WTC11 (cell line): ENCODE data around the gene PSKH1. TPM values are rescaled to one million over a fixed set of nuclear protein-coding genes. Genes with fewer than 3 reads are reported as not detected.

Experiments used
- ATAC-seq: fragments of 200-7000 bp; cut with Tn5 transposase; 2 replicates; pipeline ENCODE4 v1.10.0; 2021; ENCODE audit warnings: mild to moderate bottlenecking, moderate library complexity
- CTCF ChIA-PET: fragments of 300-600 bp; sonication (Branson Sonifier 250); formaldehyde crosslinking; loops from one replicate; lab custom pipeline; 2021; ENCODE audit warnings: antibody characterized with exemption; lab: Charles Lee
- POLR2A ChIA-PET: fragments of 350-600 bp; sonication (Branson Sonifier 250); formaldehyde crosslinking; loops from one replicate; lab custom pipeline; 2021; ENCODE audit warnings: antibody characterized with exemption; lab: Charles Lee
- DNase-seq: peaks from one replicate; pipeline ENCODE4 v3.0.0; 2021; ENCODE audit warnings: low spot score
- H3K27ac Mint-ChIP-seq: 2 replicates; pipeline ENCODE4 v1.8.0; 2021; ENCODE audit warnings: mixed read lengths
- H3K27me3 Mint-ChIP-seq: 2 replicates; pipeline ENCODE4 v1.8.0; 2021; ENCODE audit warnings: low read depth, mild to moderate bottlenecking, moderate library complexity, mixed read lengths
- H3K36me3 Mint-ChIP-seq: 2 replicates; pipeline ENCODE4 v1.8.0; 2021; ENCODE audit warnings: mixed read lengths
- H3K4me1 Mint-ChIP-seq: 2 replicates; pipeline ENCODE4 v1.8.0; 2022; ENCODE audit warnings: mixed read lengths
- H3K4me3 Mint-ChIP-seq: 2 replicates; pipeline ENCODE4 v1.8.0; 2021; ENCODE audit warnings: mild to moderate bottlenecking, moderate library complexity, mixed read lengths
- H3K9me3 Mint-ChIP-seq: 2 replicates; pipeline ENCODE4 v1.8.0; 2021; ENCODE audit warnings: mixed read lengths
- ETV6 ChIP-seq: sonication (generic); formaldehyde crosslinking; IDR thresholded peaks from 2 replicates; pipeline ENCODE4 v1.8.1; 2022; ENCODE audit warnings: mild to moderate bottlenecking, missing genetic modification reagents
- GTF2I ChIP-seq: fragments of 250-450 bp; sonication (Bioruptor Pico); conservative IDR thresholded peaks from 2 replicates; pipeline ENCODE4 v1.4.0; 2021; ENCODE audit warnings: mild to moderate bottlenecking
- HMGA2 ChIP-seq: fragments of 250-450 bp; sonication (Bioruptor Pico); IDR thresholded peaks from 2 replicates; pipeline ENCODE4 v1.4.0; 2021; ENCODE audit warnings: mild to moderate bottlenecking, moderate library complexity
- MXD4 ChIP-seq: fragments of 250-450 bp; sonication (Bioruptor Pico); IDR thresholded peaks from 2 replicates; pipeline ENCODE4 v1.8.0; 2021; ENCODE audit warnings: mild to moderate bottlenecking, moderate library complexity, borderline replicate concordance
- PRRX2 ChIP-seq: fragments of 250-450 bp; sonication (Bioruptor Pico); IDR thresholded peaks from 2 replicates; pipeline ENCODE4 v1.8.0; 2021; ENCODE audit warnings: mild to moderate bottlenecking
- SMAD3 ChIP-seq: sonication (generic); formaldehyde crosslinking; IDR thresholded peaks from 2 replicates; pipeline ENCODE4 v1.8.0; 2022; ENCODE audit warnings: missing genetic modification reagents, mild to moderate bottlenecking, borderline replicate concordance
- TP53 ChIP-seq: sonication (generic); formaldehyde crosslinking; IDR thresholded peaks from 2 replicates; pipeline ENCODE4 v1.8.1; 2023; ENCODE audit warnings: mild to moderate bottlenecking, missing genetic modification reagents
- ZNF121 ChIP-seq: sonication (generic); formaldehyde crosslinking; IDR thresholded peaks from 2 replicates; pipeline ENCODE4 v1.8.0; 2023; ENCODE audit warnings: missing genetic modification reagents
- ZNF317 ChIP-seq: sonication (generic); formaldehyde crosslinking; IDR thresholded peaks from 2 replicates; pipeline ENCODE4 v1.8.1; 2023; ENCODE audit warnings: low read depth, mild to moderate bottlenecking, moderate library complexity, missing genetic modification reagents, borderline replicate concordance
- total RNA-seq: library from RNA; stranded (reverse); gene quantifications from 3 replicates; pipeline ENCODE4 v1.2.3, GENCODE V29; 2021
- TF ChIP-seq, protein P1 (sequence below): sonication (generic); formaldehyde crosslinking; IDR thresholded peaks from 2 replicates; pipeline ENCODE4 v1.8.0; 2022; ENCODE audit warnings: mild to moderate bottlenecking, missing genetic modification reagents
- TF ChIP-seq, protein P2 (sequence below): sonication (generic); formaldehyde crosslinking; IDR thresholded peaks from 2 replicates; pipeline ENCODE4 v1.8.0; 2022; ENCODE audit warnings: mild to moderate bottlenecking, missing genetic modification reagents
- TF ChIP-seq, protein P3 (sequence below): fragments of 200-600 bp; IDR thresholded peaks from 2 replicates; pipeline ENCODE4 v1.8.0; 2022; ENCODE audit warnings: antibody characterized with exemption
- TF ChIP-seq, protein P4 (sequence below): fragments of 250-450 bp; sonication (Bioruptor Pico); IDR thresholded peaks from 2 replicates; pipeline ENCODE4 v1.9.0; 2021; ENCODE audit warnings: mild to moderate bottlenecking, borderline replicate concordance
- TF ChIP-seq, protein P5 (sequence below): sonication (generic); formaldehyde crosslinking; IDR thresholded peaks from 2 replicates; pipeline ENCODE4 v1.8.1; 2023; ENCODE audit warnings: mild to moderate bottlenecking, missing genetic modification reagents, moderate library complexity
- TF ChIP-seq, protein P6 (sequence below): sonication (generic); formaldehyde crosslinking; IDR thresholded peaks from 2 replicates; pipeline ENCODE4 v1.8.1; 2022; ENCODE audit warnings: missing genetic modification reagents, borderline replicate concordance
- TF ChIP-seq, protein P7 (sequence below): fragments of 250-450 bp; sonication (Bioruptor Pico); IDR thresholded peaks from 2 replicates; pipeline ENCODE4 v1.9.0; 2021; ENCODE audit warnings: mild to moderate bottlenecking

Gene PSKH1
- total RNA-seq, 1 experiment from 2014 or later, result 32.6 TPM

DNA sequence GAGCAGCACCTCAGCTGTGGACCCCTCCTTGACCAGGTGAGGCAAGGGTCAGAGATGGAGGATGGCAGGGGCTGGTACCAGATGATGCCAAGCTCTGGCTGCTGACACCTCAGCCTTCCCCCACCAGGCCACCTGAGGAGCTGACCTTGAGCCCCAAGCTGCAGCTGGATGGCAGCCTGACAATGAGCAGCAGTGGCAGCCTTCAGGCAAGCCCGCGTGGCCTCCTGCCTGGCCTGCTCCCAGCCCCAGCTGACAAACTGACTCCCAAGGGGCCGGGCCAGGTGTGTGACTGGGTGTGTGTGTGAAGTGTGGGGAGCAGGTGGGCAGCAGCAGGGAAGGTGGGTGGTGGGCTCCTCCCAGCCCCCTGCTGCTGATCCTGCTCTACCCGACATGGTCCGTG, 13.1 kb upstream of the PSKH1 start:
- no peaks in the 10 kb centered on the region for H3K27me3 Mint-ChIP-seq
- H3K9me3 Mint-ChIP-seq, result no peaks in the 10 kb centered on the region
- peaks cover 57% of the 10 kb centered on the region for H3K36me3 Mint-ChIP-seq
- no peak overlapping the region for H3K27ac Mint-ChIP-seq
- H3K4me1 Mint-ChIP-seq, result peaks cover 8% of the 10 kb centered on the region
- ATAC-seq (no peak), DNase-seq (no peak)
- no peak overlapping the region for H3K4me3 Mint-ChIP-seq
- CTCF ChIA-PET, result no interaction called here
- POLR2A ChIA-PET, result no interaction called here
- TF ChIP-seq, protein P1, sequence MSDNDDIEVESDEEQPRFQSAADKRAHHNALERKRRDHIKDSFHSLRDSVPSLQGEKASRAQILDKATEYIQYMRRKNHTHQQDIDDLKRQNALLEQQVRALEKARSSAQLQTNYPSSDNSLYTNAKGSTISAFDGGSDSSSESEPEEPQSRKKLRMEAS (CRISPR knock-in tag), result no peak
- TF ChIP-seq, protein P2, sequence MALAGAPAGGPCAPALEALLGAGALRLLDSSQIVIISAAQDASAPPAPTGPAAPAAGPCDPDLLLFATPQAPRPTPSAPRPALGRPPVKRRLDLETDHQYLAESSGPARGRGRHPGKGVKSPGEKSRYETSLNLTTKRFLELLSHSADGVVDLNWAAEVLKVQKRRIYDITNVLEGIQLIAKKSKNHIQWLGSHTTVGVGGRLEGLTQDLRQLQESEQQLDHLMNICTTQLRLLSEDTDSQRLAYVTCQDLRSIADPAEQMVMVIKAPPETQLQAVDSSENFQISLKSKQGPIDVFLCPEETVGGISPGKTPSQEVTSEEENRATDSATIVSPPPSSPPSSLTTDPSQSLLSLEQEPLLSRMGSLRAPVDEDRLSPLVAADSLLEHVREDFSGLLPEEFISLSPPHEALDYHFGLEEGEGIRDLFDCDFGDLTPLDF (CRISPR knock-in tag), result no peak
- TF ChIP-seq MXD4 (CRISPR knock-in tag) (no peak), ZNF121 (CRISPR knock-in tag) (no peak), TP53 (CRISPR knock-in tag) (no peak), SMAD3 (CRISPR knock-in tag) (no peak), GTF2I (no peak), HMGA2 (CRISPR knock-in tag) (no peak), PRRX2 (CRISPR knock-in tag) (no peak), ZNF317 (CRISPR knock-in tag) (no peak), ETV6 (CRISPR knock-in tag) (no peak)
- TF ChIP-seq, protein P3, sequence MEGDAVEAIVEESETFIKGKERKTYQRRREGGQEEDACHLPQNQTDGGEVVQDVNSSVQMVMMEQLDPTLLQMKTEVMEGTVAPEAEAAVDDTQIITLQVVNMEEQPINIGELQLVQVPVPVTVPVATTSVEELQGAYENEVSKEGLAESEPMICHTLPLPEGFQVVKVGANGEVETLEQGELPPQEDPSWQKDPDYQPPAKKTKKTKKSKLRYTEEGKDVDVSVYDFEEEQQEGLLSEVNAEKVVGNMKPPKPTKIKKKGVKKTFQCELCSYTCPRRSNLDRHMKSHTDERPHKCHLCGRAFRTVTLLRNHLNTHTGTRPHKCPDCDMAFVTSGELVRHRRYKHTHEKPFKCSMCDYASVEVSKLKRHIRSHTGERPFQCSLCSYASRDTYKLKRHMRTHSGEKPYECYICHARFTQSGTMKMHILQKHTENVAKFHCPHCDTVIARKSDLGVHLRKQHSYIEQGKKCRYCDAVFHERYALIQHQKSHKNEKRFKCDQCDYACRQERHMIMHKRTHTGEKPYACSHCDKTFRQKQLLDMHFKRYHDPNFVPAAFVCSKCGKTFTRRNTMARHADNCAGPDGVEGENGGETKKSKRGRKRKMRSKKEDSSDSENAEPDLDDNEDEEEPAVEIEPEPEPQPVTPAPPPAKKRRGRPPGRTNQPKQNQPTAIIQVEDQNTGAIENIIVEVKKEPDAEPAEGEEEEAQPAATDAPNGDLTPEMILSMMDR, result no peak
- TF ChIP-seq, protein P4, sequence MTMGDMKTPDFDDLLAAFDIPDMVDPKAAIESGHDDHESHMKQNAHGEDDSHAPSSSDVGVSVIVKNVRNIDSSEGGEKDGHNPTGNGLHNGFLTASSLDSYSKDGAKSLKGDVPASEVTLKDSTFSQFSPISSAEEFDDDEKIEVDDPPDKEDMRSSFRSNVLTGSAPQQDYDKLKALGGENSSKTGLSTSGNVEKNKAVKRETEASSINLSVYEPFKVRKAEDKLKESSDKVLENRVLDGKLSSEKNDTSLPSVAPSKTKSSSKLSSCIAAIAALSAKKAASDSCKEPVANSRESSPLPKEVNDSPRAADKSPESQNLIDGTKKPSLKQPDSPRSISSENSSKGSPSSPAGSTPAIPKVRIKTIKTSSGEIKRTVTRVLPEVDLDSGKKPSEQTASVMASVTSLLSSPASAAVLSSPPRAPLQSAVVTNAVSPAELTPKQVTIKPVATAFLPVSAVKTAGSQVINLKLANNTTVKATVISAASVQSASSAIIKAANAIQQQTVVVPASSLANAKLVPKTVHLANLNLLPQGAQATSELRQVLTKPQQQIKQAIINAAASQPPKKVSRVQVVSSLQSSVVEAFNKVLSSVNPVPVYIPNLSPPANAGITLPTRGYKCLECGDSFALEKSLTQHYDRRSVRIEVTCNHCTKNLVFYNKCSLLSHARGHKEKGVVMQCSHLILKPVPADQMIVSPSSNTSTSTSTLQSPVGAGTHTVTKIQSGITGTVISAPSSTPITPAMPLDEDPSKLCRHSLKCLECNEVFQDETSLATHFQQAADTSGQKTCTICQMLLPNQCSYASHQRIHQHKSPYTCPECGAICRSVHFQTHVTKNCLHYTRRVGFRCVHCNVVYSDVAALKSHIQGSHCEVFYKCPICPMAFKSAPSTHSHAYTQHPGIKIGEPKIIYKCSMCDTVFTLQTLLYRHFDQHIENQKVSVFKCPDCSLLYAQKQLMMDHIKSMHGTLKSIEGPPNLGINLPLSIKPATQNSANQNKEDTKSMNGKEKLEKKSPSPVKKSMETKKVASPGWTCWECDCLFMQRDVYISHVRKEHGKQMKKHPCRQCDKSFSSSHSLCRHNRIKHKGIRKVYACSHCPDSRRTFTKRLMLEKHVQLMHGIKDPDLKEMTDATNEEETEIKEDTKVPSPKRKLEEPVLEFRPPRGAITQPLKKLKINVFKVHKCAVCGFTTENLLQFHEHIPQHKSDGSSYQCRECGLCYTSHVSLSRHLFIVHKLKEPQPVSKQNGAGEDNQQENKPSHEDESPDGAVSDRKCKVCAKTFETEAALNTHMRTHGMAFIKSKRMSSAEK (CRISPR knock-in tag), result no peak
- TF ChIP-seq, protein P5, sequence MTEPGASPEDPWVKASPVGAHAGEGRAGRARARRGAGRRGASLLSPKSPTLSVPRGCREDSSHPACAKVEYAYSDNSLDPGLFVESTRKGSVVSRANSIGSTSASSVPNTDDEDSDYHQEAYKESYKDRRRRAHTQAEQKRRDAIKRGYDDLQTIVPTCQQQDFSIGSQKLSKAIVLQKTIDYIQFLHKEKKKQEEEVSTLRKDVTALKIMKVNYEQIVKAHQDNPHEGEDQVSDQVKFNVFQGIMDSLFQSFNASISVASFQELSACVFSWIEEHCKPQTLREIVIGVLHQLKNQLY (CRISPR knock-in tag), result no peak
- TF ChIP-seq, protein P6, sequence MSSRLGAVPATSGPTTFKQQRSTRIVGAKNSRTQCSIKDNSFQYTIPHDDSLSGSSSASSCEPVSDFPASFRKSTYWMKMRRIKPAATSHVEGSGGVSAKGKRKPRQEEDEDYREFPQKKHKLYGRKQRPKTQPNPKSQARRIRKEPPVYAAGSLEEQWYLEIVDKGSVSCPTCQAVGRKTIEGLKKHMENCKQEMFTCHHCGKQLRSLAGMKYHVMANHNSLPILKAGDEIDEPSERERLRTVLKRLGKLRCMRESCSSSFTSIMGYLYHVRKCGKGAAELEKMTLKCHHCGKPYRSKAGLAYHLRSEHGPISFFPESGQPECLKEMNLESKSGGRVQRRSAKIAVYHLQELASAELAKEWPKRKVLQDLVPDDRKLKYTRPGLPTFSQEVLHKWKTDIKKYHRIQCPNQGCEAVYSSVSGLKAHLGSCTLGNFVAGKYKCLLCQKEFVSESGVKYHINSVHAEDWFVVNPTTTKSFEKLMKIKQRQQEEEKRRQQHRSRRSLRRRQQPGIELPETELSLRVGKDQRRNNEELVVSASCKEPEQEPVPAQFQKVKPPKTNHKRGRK (CRISPR knock-in tag), result no peak
- TF ChIP-seq, protein P7, sequence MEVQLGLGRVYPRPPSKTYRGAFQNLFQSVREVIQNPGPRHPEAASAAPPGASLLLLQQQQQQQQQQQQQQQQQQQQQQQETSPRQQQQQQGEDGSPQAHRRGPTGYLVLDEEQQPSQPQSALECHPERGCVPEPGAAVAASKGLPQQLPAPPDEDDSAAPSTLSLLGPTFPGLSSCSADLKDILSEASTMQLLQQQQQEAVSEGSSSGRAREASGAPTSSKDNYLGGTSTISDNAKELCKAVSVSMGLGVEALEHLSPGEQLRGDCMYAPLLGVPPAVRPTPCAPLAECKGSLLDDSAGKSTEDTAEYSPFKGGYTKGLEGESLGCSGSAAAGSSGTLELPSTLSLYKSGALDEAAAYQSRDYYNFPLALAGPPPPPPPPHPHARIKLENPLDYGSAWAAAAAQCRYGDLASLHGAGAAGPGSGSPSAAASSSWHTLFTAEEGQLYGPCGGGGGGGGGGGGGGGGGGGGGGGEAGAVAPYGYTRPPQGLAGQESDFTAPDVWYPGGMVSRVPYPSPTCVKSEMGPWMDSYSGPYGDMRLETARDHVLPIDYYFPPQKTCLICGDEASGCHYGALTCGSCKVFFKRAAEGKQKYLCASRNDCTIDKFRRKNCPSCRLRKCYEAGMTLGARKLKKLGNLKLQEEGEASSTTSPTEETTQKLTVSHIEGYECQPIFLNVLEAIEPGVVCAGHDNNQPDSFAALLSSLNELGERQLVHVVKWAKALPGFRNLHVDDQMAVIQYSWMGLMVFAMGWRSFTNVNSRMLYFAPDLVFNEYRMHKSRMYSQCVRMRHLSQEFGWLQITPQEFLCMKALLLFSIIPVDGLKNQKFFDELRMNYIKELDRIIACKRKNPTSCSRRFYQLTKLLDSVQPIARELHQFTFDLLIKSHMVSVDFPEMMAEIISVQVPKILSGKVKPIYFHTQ (CRISPR knock-in tag), result no peak
